Esophagus squamous epithelium (tissue), 5 donors: ENCODE results near the gene PRR18. TPM values are rescaled to one million over a fixed set of nuclear protein-coding genes. Genes with fewer than 3 reads are reported as not detected.

Experiments
- DNase-seq: peaks from one replicate; lab custom pipeline; 2025; lab: John Stamatoyannopoulos, UW
- H3K27ac ChIP-seq, 4 donors: fragments of 200-600 bp; sonication (generic); one replicate each; pipeline ENCODE4 v1.5.1; 2016 to 2019; ENCODE audit warnings: mild to moderate bottlenecking in 1 of 4
- H3K27me3 ChIP-seq, 4 donors: fragments of 200-600 bp; sonication (generic); 1 replicate in 3 of 4; 2 replicates in 1 of 4; pipeline versions ENCODE4 v1.5.1 to v1.6.0; 2017 to 2021; ENCODE audit warnings: antibody characterized with exemption in 1 of 4
- H3K36me3 ChIP-seq, 3 donors: fragments of 200-600 bp; sonication (generic); one replicate each; pipeline ENCODE4 v1.5.1; 2016 to 2019
- H3K4me1 ChIP-seq, 3 donors: fragments of 200-600 bp; sonication (generic); one replicate each; pipeline ENCODE4 v1.5.1; 2017 to 2019
- H3K4me3 ChIP-seq, 4 donors: fragments of 200-600 bp; sonication (generic); 1 replicate in 3 of 4; 2 replicates in 1 of 4; pipeline ENCODE4 v1.5.1; 2016 to 2019; ENCODE audit warnings: mild to moderate bottlenecking in 2 of 4, moderate library complexity in 1 of 4
- H3K9me3 ChIP-seq, 3 donors: fragments of 200-600 bp; sonication (generic); one replicate each; pipeline ENCODE4 v1.5.1; 2016 to 2019
- POLR2A ChIP-seq, 4 donors: fragments of 450-650 bp; IDR thresholded peaks; one replicate each; pipeline ENCODE4 v1.6.1; 2017; ENCODE audit warnings: antibody characterized with exemption in 4 of 4, mild to moderate bottlenecking in 4 of 4, moderate library complexity in 3 of 4
- whole genome bisulfite sequencing, 2 donors: methylation state at CpG; one replicate each; pipeline ENCODE4 v1.1.5; 2018; 5-methylcytosine and 5-hydroxymethylcytosine counted together
- intact Hi-C: fragments of 100-400 bp; cut with DNase I; formaldehyde crosslinking; loops from one replicate; pipeline ENCODE4 v1.15.0; 2022
- total RNA-seq, 4 donors: library from RNA; depleted of rRNA; stranded (reverse); fragments of >200 nt; gene quantifications; one replicate each; pipeline ENCODE4 v1.1.0, GENCODE V29; 2016
- TF ChIP-seq, protein P1 (sequence below), 6 experiments: fragments of 450-650 bp in 4 of 6; fragments of 200-600 bp in 2 of 6; sonication (generic) in 2 of 6; IDR thresholded peaks; one replicate each; pipeline ENCODE4 v1.5.1; 2016 to 2019; ENCODE audit warnings: antibody characterized with exemption in 6 of 6, mild to moderate bottlenecking in 4 of 6, moderate library complexity in 4 of 6
- donor health status: DM: yes; HTN: yes; CAD: no.

Gene PRR18
- total RNA-seq, 4 donors from 2014 or later = not detected

DNA sequence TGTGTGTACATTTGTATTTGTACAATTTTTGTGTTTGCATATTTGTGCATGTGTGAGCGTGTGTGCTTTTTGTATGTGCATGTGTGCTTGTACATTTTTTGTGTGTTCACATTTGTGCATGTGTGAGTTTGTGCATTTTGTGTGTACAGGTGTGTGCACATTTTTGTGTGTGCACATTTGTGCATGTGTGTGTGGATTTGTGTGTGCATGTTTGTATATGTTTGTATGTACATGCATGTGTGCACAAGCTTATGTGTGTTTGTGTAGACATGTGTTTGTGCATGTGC is 28.9 kb downstream of the PRR18 start:
- TF ChIP-seq POLR2A (IDR thresholded peaks at IDR 0.05) = no peak
- TF ChIP-seq, protein P1, sequence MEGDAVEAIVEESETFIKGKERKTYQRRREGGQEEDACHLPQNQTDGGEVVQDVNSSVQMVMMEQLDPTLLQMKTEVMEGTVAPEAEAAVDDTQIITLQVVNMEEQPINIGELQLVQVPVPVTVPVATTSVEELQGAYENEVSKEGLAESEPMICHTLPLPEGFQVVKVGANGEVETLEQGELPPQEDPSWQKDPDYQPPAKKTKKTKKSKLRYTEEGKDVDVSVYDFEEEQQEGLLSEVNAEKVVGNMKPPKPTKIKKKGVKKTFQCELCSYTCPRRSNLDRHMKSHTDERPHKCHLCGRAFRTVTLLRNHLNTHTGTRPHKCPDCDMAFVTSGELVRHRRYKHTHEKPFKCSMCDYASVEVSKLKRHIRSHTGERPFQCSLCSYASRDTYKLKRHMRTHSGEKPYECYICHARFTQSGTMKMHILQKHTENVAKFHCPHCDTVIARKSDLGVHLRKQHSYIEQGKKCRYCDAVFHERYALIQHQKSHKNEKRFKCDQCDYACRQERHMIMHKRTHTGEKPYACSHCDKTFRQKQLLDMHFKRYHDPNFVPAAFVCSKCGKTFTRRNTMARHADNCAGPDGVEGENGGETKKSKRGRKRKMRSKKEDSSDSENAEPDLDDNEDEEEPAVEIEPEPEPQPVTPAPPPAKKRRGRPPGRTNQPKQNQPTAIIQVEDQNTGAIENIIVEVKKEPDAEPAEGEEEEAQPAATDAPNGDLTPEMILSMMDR (IDR thresholded peaks at IDR 0.05) = no peak
- Histone ChIP-seq H3K27ac (no peak overlapping the region), H3K9me3 (no peaks in the 10 kb centered on the region), H3K36me3 (no peaks in the 10 kb centered on the region), H3K27me3 (peaks cover 0 to 55% (median 0%) of the 10 kb centered on the region in 4 donors), H3K4me3 (no peak overlapping the region), H3K4me1 (peaks cover 0 to 8% (median 0%) of the 10 kb centered on the region in 3 donors)
- 83 to 100% methylated on average over 1 of the region's 1 CpG for WGBS, 2 donors
- DNase-seq = no peak
- intact Hi-C loops = no loop called here

DNA sequence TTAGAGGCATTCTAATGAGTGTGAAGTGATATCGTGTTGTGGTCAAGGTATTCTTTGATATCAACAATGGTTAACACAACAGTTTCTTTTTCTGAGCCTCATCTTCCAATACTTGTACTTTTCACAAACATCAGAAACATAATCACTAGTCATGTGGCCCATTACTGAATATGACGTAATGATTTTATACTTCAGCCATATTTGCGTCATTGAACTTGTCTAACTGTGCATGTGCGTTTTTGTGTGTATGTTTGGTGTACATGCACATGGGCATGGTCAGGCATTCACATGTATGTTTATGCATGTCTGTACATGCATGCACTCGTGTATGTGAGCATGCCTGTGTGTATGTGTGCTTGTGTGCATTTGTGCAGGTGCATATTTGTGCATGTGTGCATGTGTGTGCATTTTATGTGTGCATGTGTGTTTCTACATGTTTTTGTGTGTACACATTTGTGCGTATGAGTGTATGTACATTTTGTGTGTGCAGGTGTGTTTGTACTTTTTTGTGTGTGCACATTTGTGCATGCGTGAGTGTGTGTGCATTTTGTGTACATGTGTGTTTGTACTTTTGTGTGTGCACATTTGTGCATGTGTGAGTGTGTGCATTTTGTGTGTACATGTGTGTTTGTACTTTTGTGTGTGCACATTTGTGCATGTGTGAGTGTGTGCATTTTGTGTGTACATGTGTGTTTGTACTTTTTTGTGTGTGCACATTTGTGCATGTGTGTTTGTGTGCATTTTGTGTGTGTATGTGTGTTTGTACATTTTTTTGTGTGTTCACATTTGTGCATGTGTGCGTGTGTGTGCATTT is 29.4 kb downstream of the PRR18 start:
- WGBS, 2 donors = 72 to 77% methylated on average over 8 of the region's 8 CpGs
- DNase-seq = no peak
- peaks cover 0 to 51% (median 0%) of the 10 kb centered on the region in 4 donors for H3K27me3 ChIP-seq
- TF ChIP-seq POLR2A (IDR thresholded peaks at IDR 0.05) = no peak
- no peaks in the 10 kb centered on the region for H3K36me3 ChIP-seq
- H3K9me3 ChIP-seq = no peaks in the 10 kb centered on the region
- H3K27ac ChIP-seq = no peak overlapping the region
- intact Hi-C loops = no loop called here
- no peak overlapping the region for H3K4me3 ChIP-seq
- H3K4me1 ChIP-seq = peaks cover 0 to 8% (median 0%) of the 10 kb centered on the region in 3 donors

DNA sequence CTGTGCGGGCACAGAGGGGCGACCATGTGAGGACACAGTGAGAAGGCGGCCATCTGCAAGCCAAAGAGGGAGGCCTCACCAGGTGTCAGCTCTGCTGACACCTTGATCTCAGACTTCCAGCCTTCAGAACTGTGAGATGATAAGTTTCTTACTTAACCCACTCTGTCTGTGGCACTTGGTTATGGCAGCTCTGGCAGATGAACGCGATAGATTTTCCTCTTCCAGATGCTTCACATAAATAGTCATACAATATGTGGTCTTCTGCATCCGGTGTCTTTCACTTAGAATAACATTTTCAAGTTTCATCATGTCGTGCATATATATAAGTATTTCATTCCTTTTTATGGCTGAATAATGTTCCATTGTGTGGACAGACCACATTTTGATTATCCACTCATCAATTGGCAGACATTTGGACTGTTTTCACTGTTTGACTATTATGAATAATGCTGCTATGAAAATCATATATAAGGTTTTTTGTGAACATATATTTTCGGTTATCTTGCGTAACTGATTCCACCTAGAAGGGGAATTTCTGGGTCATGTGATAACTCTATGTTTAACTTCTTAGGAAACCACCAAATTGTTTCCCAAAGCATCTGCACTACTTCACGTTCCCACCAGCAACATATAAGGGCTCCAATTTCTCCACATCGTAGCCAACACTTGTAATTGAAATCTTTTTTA is 30.2 kb downstream of the PRR18 start:
- H3K36me3 ChIP-seq = no peaks in the 10 kb centered on the region
- peaks cover 0 to 44% (median 0%) of the 10 kb centered on the region in 4 donors for H3K27me3 ChIP-seq
- no peak overlapping the region for H3K4me3 ChIP-seq
- DNase-seq = no peak
- 70 to 72% methylated on average over 11 of the region's 11 CpGs for WGBS, 2 donors
- H3K27ac ChIP-seq = no peak overlapping the region
- peaks cover 0 to 8% (median 0%) of the 10 kb centered on the region in 3 donors for H3K4me1 ChIP-seq
- H3K9me3 ChIP-seq = no peaks in the 10 kb centered on the region
- intact Hi-C loops = no loop called here
- no peak for TF ChIP-seq POLR2A (IDR thresholded peaks at IDR 0.05)
- TF ChIP-seq, protein P1 (IDR thresholded peaks at IDR 0.05) = no peak

DNA sequence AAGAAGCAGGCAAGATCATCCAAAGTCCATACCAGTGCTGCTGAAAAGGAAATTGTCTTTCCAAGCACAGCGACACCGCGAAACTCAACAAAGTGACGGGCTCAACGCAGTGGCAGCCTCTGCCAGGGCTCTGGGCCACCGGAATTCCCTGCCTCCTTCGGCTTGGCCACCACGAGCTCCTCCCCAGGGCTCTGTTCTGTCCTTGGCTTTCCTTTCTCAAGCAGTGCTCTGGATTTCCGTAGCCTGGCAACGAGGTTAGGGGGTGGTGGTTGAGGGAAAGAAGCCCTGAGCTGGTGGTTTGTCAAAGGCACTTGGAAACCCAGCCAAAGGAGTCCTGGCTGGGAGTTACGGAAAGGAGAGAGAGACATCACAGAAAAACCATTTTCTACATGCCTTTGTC is 31.2 kb downstream of the PRR18 start:
- Histone ChIP-seq H3K4me3 (no peak overlapping the region), H3K27me3 (peaks cover 0 to 36% (median 0%) of the 10 kb centered on the region in 4 donors), H3K9me3 (no peaks in the 10 kb centered on the region), H3K27ac (no peak overlapping the region), H3K4me1 (peaks cover 0 to 8% (median 0%) of the 10 kb centered on the region in 3 donors), H3K36me3 (no peaks in the 10 kb centered on the region)
- 30 to 42% methylated on average over 11 of the region's 11 CpGs for WGBS, 2 donors
- no peak for DNase-seq
- TF ChIP-seq, protein P1 (IDR thresholded peaks at IDR 0.05) = no peak
- TF ChIP-seq POLR2A (IDR thresholded peaks at IDR 0.05) = no peak
- intact Hi-C loops = no loop called here

DNA sequence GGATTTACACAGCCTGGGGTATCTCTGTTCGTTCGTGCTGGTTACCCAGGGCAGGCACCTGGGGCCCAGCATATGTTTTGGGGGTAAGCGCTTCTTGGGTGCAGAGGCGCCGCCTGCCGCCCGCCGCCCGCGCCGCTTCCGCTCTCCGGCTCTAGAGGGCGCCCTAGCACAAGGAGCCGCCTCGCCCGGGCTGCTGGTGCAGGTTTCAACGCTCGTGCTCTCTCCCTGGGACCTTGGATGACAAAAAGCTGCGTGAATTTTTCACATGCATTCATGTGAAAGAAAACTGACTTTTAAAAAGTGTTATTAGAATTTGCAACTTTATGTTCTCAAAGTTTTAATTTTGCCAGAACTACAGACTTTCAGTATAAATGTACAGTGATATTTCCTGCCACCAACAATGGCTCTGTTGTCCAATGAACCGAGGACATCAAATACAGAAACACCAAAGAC is 32.5 kb downstream of the PRR18 start:
- Histone ChIP-seq H3K9me3 (no peaks in the 10 kb centered on the region), H3K27me3 (peaks cover 0 to 32% (median 0%) of the 10 kb centered on the region in 4 donors), H3K4me3 (no peak overlapping the region), H3K36me3 (no peaks in the 10 kb centered on the region), H3K4me1 (peaks cover 0 to 8% (median 0%) of the 10 kb centered on the region in 3 donors), H3K27ac (no peak overlapping the region)
- DNase-seq = no peak
- WGBS, 2 donors = 2 to 4% methylated on average over 7 to 19 of the region's 21 CpGs
- TF ChIP-seq, protein P1 (IDR thresholded peaks at IDR 0.05) = peak; percentile 92 to 98 (median 98)
- TF ChIP-seq POLR2A (IDR thresholded peaks at IDR 0.05) = no peak
- intact Hi-C loops = no loop called here
